HEK293 (cell line): ENCODE results near the gene HOXB8.

Experiments used
- GLIS1 ChIP-seq: fragments of 450-650 bp; formaldehyde crosslinking; IDR thresholded peaks from 2 replicates; pipeline ENCODE4 v1.5.1; 2016; ENCODE audit warnings: missing biosample characterization, missing genetic modification characterization
- HOXD13 ChIP-seq: sonication (generic); formaldehyde crosslinking; IDR thresholded peaks from 2 replicates; pipeline ENCODE4 v1.8.0; 2022; ENCODE audit warnings: missing genetic modification reagents, borderline replicate concordance
- KLF1 ChIP-seq: fragments of 450-650 bp; formaldehyde crosslinking; IDR thresholded peaks from 2 replicates; pipeline ENCODE4 v1.5.1; 2016; ENCODE audit warnings: missing biosample characterization, missing genetic modification characterization
- KLF7 ChIP-seq: fragments of 450-650 bp; formaldehyde crosslinking; IDR thresholded peaks from 2 replicates; pipeline ENCODE4 v1.5.1; 2016; ENCODE audit warnings: missing biosample characterization, missing genetic modification characterization, borderline replicate concordance
- PRDM4 ChIP-seq: fragments of 450-650 bp; formaldehyde crosslinking; IDR thresholded peaks from 2 replicates; pipeline ENCODE4 v1.5.1; 2017; ENCODE audit warnings: missing biosample characterization, missing genetic modification characterization
- SCRT2 ChIP-seq: fragments of 450-650 bp; formaldehyde crosslinking; IDR thresholded peaks from 2 replicates; pipeline ENCODE4 v1.5.1; 2016; ENCODE audit warnings: missing biosample characterization, missing genetic modification characterization
- SP3 ChIP-seq: fragments of 450-650 bp; formaldehyde crosslinking; IDR thresholded peaks from 2 replicates; pipeline ENCODE4 v1.5.1; 2016; ENCODE audit warnings: missing biosample characterization, missing genetic modification characterization
- ZBTB17 ChIP-seq: fragments of 450-650 bp; formaldehyde crosslinking; IDR thresholded peaks from 2 replicates; pipeline ENCODE4 v1.5.1; 2016; ENCODE audit warnings: missing biosample characterization, missing genetic modification characterization
- ZBTB20 ChIP-seq: fragments of 450-650 bp; formaldehyde crosslinking; IDR thresholded peaks from 2 replicates; pipeline ENCODE4 v1.5.1; 2016; ENCODE audit warnings: missing biosample characterization, missing genetic modification characterization
- ZFP37 ChIP-seq: fragments of 450-650 bp; formaldehyde crosslinking; IDR thresholded peaks from 2 replicates; pipeline ENCODE4 v1.5.1; 2016; ENCODE audit warnings: missing biosample characterization, missing genetic modification characterization
- ZNF140 ChIP-seq: fragments of 450-650 bp; formaldehyde crosslinking; IDR thresholded peaks from 2 replicates; pipeline ENCODE4 v1.5.1; 2016; ENCODE audit warnings: missing biosample characterization, missing genetic modification characterization
- ZNF146 ChIP-seq: fragments of 450-650 bp; formaldehyde crosslinking; IDR thresholded peaks from 2 replicates; pipeline ENCODE4 v1.5.1; 2016; ENCODE audit warnings: missing biosample characterization, missing genetic modification characterization
- ZNF148 ChIP-seq: fragments of 450-650 bp; formaldehyde crosslinking; IDR thresholded peaks from 2 replicates; pipeline ENCODE4 v1.5.0; 2017; ENCODE audit warnings: missing biosample characterization, missing genetic modification characterization, borderline replicate concordance
- ZNF155 ChIP-seq: fragments of 450-650 bp; formaldehyde crosslinking; IDR thresholded peaks from 2 replicates; pipeline ENCODE4 v1.5.1; 2016; ENCODE audit warnings: missing biosample characterization, missing genetic modification characterization
- ZNF221 ChIP-seq: fragments of 450-650 bp; formaldehyde crosslinking; IDR thresholded peaks from 2 replicates; pipeline ENCODE4 v1.5.1; 2017; ENCODE audit warnings: missing biosample characterization, missing genetic modification characterization, borderline replicate concordance
- ZNF302 ChIP-seq: fragments of 450-650 bp; formaldehyde crosslinking; IDR thresholded peaks from 2 replicates; pipeline ENCODE4 v1.5.1; 2016; ENCODE audit warnings: missing biosample characterization, missing genetic modification characterization, low read depth
- ZNF324 ChIP-seq: fragments of 450-650 bp; formaldehyde crosslinking; IDR thresholded peaks from 2 replicates; pipeline ENCODE4 v1.5.1; 2016; ENCODE audit warnings: missing biosample characterization, missing genetic modification characterization
- ZNF335 ChIP-seq: fragments of 450-650 bp; formaldehyde crosslinking; conservative IDR thresholded peaks from 2 replicates; pipeline ENCODE4 v1.5.1; 2016; ENCODE audit warnings: missing biosample characterization, missing genetic modification characterization
- ZNF350 ChIP-seq: fragments of 450-650 bp; formaldehyde crosslinking; IDR thresholded peaks from 2 replicates; pipeline ENCODE4 v1.5.0; 2017; ENCODE audit warnings: missing biosample characterization, mild to moderate bottlenecking, missing genetic modification characterization
- ZNF366 ChIP-seq: fragments of 450-650 bp; formaldehyde crosslinking; conservative IDR thresholded peaks from 2 replicates; pipeline ENCODE4 v1.5.1; 2016; ENCODE audit warnings: missing biosample characterization, missing genetic modification characterization
- ZNF426 ChIP-seq: fragments of 450-650 bp; formaldehyde crosslinking; IDR thresholded peaks from 2 replicates; pipeline ENCODE4 v1.5.1; 2017; ENCODE audit warnings: missing biosample characterization, missing genetic modification characterization, mild to moderate bottlenecking, inconsistent platforms, moderate library complexity
- ZNF473 ChIP-seq: fragments of 450-650 bp; formaldehyde crosslinking; IDR thresholded peaks from 2 replicates; pipeline ENCODE4 v1.5.1; 2017; ENCODE audit warnings: missing biosample characterization, missing genetic modification characterization
- ZNF560 ChIP-seq: fragments of 450-650 bp; formaldehyde crosslinking; IDR thresholded peaks from 2 replicates; pipeline ENCODE4 v1.5.1; 2017; ENCODE audit warnings: missing biosample characterization, missing genetic modification characterization, borderline replicate concordance
- ZNF561 ChIP-seq: fragments of 450-650 bp; IDR thresholded peaks from 2 replicates; pipeline ENCODE4 v1.5.1; 2018; ENCODE audit warnings: missing biosample characterization, missing genetic modification characterization, borderline replicate concordance
- ZNF585B ChIP-seq: fragments of 450-650 bp; formaldehyde crosslinking; IDR thresholded peaks from 2 replicates; pipeline ENCODE4 v1.5.1; 2016; ENCODE audit warnings: missing biosample characterization, missing genetic modification characterization
- ZNF621 ChIP-seq: fragments of 450-650 bp; formaldehyde crosslinking; IDR thresholded peaks from 2 replicates; pipeline ENCODE4 v1.5.1; 2017; ENCODE audit warnings: missing biosample characterization, missing genetic modification characterization
- ZNF623 ChIP-seq: fragments of 450-650 bp; formaldehyde crosslinking; IDR thresholded peaks from 2 replicates; pipeline ENCODE4 v1.5.1; 2016; ENCODE audit warnings: missing biosample characterization, missing genetic modification characterization
- ZNF639 ChIP-seq: fragments of 450-650 bp; formaldehyde crosslinking; IDR thresholded peaks from 2 replicates; pipeline ENCODE4 v1.5.1; 2016; ENCODE audit warnings: missing biosample characterization, missing genetic modification characterization
- ZNF654 ChIP-seq: fragments of 450-650 bp; formaldehyde crosslinking; IDR thresholded peaks from 2 replicates; pipeline ENCODE4 v1.5.1; 2016; ENCODE audit warnings: low read depth, missing biosample characterization, missing genetic modification characterization
- ZNF677 ChIP-seq: fragments of 450-650 bp; IDR thresholded peaks from 2 replicates; pipeline ENCODE4 v1.5.0; 2018; ENCODE audit warnings: missing biosample characterization, mild to moderate bottlenecking, missing genetic modification characterization, moderate library complexity
- ZNF76 ChIP-seq: fragments of 450-650 bp; formaldehyde crosslinking; IDR thresholded peaks from 2 replicates; pipeline ENCODE4; 2016; ENCODE audit warnings: low read depth, missing biosample characterization, missing genetic modification characterization, borderline replicate concordance
- ZNF777 ChIP-seq: fragments of 450-650 bp; formaldehyde crosslinking; IDR thresholded peaks from 2 replicates; pipeline ENCODE4 v1.5.1; 2017; ENCODE audit warnings: missing biosample characterization, missing genetic modification characterization, borderline replicate concordance
- ZNF830 ChIP-seq: fragments of 450-650 bp; IDR thresholded peaks from 2 replicates; pipeline ENCODE4 v1.5.0; 2018; ENCODE audit warnings: missing biosample characterization, missing genetic modification characterization, low read depth, mild to moderate bottlenecking, moderate library complexity
- ZSCAN5A ChIP-seq: fragments of 450-650 bp; formaldehyde crosslinking; IDR thresholded peaks from 2 replicates; pipeline ENCODE4 v1.5.1; 2016; ENCODE audit warnings: missing biosample characterization, missing genetic modification characterization

The HOXB8 gene

DNA sequence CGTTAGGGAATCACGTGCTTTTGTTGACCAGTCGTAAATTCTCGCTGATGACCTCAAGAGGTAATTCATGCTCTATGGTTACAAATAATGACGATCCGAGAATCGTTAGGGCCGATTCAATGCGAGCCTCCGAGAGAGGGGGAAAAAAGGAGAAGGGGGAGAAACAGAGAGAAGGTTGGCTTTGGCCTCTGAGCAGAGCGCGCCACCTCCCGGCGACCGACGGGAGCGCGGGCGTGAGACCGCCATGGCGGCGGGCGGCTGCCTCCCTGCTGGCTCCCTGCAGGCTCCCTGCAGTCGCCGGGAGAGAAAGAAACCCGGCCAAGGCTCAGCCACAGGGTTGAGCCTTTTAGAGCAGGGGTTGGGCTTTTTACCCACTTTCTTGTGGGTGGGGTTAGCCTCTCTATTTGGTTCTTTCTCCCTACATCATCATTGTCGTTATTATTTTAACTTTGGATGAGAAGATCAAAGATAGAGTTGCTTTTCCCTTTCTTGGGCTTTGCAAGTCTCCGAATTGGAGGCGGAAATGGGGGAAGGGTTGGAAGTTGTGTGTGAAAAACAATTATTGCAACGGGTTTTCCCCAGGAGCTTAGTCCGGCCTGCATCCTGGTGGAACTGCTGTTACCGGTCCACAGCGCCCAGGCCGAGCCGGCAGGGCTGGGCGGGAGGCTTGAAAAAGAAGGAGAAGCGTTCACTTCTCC, 21.1 kb downstream of the HOXB8 start (continued):
- TF ChIP-seq PRDM4 (tag by site-specific recombination), result peak; percentile 54; the same call in 1 of the 2 replicates
- TF ChIP-seq GLIS1, result peak; percentile 55; the same call in 1 of the 2 replicates
- TF ChIP-seq SP3 (tag by site-specific recombination), result peak; percentile 67
- peak; percentile 98 for TF ChIP-seq ZNF366 (tag by site-specific recombination)
- TF ChIP-seq ZFP37, result 0 out of 2 replicates have a peak, but pooled peaks have one; percentile 43
- peak; percentile 66; the same call in 1 of the 2 replicates for TF ChIP-seq ZNF76
- no peak for TF ChIP-seq ZNF148 (tag by site-specific recombination)
- peak; percentile 71 for TF ChIP-seq KLF7 (tag by site-specific recombination)
- no peak for TF ChIP-seq ZNF350 (tag by site-specific recombination)
- no peak for TF ChIP-seq ZNF140 (tag by site-specific recombination)
- TF ChIP-seq ZNF677, result no peak
- no peak for TF ChIP-seq HOXD13
- TF ChIP-seq ZNF155, result no peak
- TF ChIP-seq ZNF777, result no peak
- no peak for TF ChIP-seq ZNF426 (tag by site-specific recombination)
- TF ChIP-seq ZNF473, result no peak
- no peak for TF ChIP-seq ZNF621
- TF ChIP-seq ZNF654 (tag by site-specific recombination), result peak; percentile 88
- TF ChIP-seq KLF1 (tag by site-specific recombination), result no peak
- no peak for TF ChIP-seq ZNF302
- peak; percentile 86 for TF ChIP-seq ZBTB17 (tag by site-specific recombination)
- TF ChIP-seq ZBTB20 (tag by site-specific recombination), result peak; percentile 22; the same call in 1 of the 2 replicates
- no peak for TF ChIP-seq ZNF585B
- no peak for TF ChIP-seq ZNF146 (tag by site-specific recombination)
- TF ChIP-seq ZNF560, result no peak
- no peak for TF ChIP-seq SCRT2
- TF ChIP-seq ZNF335 (tag by site-specific recombination), result no peak
- peak; percentile 97 for TF ChIP-seq ZNF561
- TF ChIP-seq ZNF324 (tag by site-specific recombination), result no peak
- TF ChIP-seq ZNF221, result no peak
- no peak for TF ChIP-seq ZSCAN5A
- no peak for TF ChIP-seq ZNF830 (tag by site-specific recombination)
- no peak for TF ChIP-seq ZNF623 (tag by site-specific recombination)
- TF ChIP-seq ZNF639 (tag by site-specific recombination), result no peak
